NCI-H2196 (cell line): ENCODE results near the gene TSPAN2.
"Not testable (repeated sequence)": the region's sequence is repeated elsewhere in the genome, so short reads cannot be mapped to it uniquely, and the experiment has no call there.

ENCODE experiments used
- DNase-seq: peaks from one replicate; lab custom pipeline; 2025; ENCODE audit not compliant: unreplicated experiment; lab: John Stamatoyannopoulos, UW

Gene TSPAN2

DNA sequence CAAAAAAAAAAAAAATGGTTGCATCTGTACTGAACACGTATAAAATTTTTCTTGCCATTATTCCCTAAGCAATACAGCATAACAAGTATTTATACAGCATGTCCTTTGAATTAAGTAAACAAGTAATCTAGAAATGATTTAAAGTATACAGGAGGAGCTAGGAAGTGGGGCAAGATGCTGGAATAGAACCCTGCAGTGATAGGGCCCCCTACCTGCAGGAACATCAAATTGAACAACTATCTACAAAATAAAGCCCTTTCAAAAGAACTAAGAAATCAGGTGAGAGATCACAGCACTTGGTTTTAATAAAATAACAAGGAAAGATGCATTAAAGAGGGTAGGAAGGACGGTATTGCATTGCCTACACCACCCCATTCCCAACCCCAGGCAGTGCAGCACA is 48.8 kb downstream of the TSPAN2 start:
- DNase-seq: no peak

DNA sequence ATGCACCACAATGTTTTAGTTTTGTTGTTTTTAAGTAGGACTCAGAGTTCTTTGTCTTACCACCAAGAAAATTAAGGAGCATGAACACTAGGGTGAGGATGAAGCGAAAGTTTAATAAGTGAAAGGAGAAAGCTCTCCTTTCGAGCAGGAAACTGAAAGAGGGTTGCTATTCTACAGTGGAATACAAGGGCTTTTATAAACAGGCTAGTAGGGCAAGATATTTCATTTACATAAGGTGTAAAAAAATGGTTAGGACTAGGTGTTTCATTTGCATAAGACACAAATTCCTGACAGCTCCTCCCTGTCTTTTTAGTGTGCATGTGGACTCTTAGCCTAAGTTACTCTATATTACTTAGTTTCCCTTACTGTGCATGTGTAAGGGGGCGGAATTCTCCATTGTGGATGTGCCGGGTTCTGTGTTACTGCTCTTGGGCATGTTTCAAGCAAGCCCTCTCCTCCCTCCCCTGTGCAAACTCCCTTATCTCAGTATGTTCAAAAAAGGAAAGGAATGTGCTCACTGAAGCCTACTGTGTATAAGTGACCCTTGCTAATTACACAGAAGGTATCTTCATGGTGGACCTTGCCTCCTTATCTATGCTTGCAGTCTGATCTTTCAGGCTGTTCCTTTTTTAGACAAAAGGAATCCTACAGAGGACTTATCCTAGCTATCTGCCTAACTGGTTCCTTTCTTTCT is 52.3 kb downstream of the TSPAN2 start:
- no peak for DNase-seq

- no peak for DNase-seq
Measured at GRCh38 chr1:115035652-115036051, 53.7 kb downstream of the TSPAN2 start.

DNA sequence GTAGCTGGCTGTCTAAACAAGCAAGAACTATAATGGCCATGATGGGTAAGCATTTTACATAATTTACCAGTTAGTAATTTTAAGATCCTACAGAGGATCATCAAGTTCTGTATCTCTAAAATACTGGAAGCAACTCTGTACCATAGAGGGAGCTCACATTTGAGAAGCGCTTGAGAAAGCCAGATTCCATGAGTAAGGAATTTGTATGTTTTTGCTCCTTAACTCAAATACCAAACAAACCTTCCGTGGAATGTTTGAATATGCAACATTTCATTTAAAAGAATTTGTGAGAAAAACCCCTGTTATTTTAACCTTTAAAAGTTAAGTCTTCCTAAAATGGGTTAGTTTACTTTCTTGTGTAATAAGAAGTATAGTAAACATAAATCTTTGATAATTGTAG is 57.7 kb downstream of the TSPAN2 start:
- DNase-seq: no peak

- no peak for DNase-seq
Measured at GRCh38 chr1:115029526-115029925, 59.8 kb downstream of the TSPAN2 start, which contains the start of gene TSHB. TSS of gene TSHB (plus strand) at chr1:115029826. CDS start at chr1:115033363, 3,537 bp downstream.

- DNase-seq: no peak
Measured at GRCh38 chr1:115023593-115023992, 65.7 kb downstream of the TSPAN2 start.

GRCh38 chr1:115021145-115021544 is 68.2 kb downstream of the TSPAN2 start:
- no peak for DNase-seq

- DNase-seq: not testable (repeated sequence)
Measured at GRCh38 chr1:115019549-115019948, 69.8 kb downstream of the TSPAN2 start.

GRCh38 chr1:115013792-115014191 is 75.5 kb downstream of the TSPAN2 start:
- no peak for DNase-seq

DNA sequence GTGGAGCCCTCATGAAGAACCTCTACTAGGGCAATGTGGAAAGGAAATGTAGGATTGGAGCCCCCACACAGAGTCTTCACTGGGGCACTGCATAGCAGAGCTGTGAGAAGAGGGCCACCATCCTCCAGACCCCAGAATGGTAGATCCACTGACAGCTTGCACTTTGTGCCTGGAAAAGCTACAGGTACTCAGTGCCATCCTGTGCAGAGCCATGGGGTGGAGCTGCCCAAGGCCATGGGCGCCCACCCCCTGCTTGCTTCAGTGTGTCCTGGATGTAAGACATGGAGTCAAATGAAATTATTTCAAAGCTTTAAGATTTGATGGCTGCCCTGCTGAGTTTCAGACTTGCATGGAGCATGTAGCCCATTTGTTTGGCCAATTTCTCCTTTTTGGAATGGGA is 76.9 kb downstream of the TSPAN2 start:
- no peak for DNase-seq

DNA sequence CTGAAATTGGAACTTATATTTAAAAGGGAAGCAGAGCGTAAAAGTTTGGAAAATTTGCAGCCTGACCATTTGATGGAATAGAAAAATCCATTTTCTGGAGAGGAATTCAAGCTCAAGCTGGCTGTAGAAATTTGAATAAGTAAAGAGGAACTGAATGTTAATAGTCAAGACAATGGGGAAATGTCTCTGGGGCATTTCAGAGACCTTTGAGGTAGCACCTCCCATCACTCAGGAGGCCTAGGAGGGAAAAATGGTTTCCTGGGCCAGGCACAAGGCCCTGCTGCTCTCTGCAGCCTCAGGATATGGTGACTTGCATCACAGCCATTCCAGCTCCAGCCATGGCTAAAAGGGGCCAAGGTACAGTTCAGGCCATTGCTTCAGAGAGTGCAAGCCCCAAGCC is 77.3 kb downstream of the TSPAN2 start:
- DNase-seq: no peak

- no peak for DNase-seq
Measured at GRCh38 chr1:115006191-115006590, 83.1 kb downstream of the TSPAN2 start.
